Measurements from ENCODE around the gene CDK5RAP3. TPM values are rescaled to one million over a fixed set of nuclear protein-coding genes. Genes with fewer than 3 reads are reported as not detected.

The CDK5RAP3 gene
- total RNA-seq, 1 experiment from 2014 or later, result 149 TPM

- Histone ChIP-seq H3K18ac (ENCODE audit: insufficient read length, low read depth, low read length) (no peak overlapping the region), H2BK5ac (ENCODE audit: insufficient read length, low read length) (no peak overlapping the region), H2AK5ac (ENCODE audit: insufficient read length, low read length) (no peak overlapping the region), H3K27me3 (ENCODE audit: insufficient read depth, low read length) (no peaks in the 10 kb centered on the region), H3K79me1 (ENCODE audit: insufficient read depth, low read depth, low read length, poor library complexity, severe bottlenecking) (no peaks in the 10 kb centered on the region), H2BK120ac (ENCODE audit: low read depth, low read length, poor library complexity, severe bottlenecking) (no peak overlapping the region), H4K5ac (ENCODE audit: insufficient read length, low read depth, low read length) (no peak overlapping the region), H2BK20ac (ENCODE audit: low read depth, low read length, poor library complexity, severe bottlenecking) (no peak overlapping the region), H4K20me1 (ENCODE audit: control insufficient read depth, insufficient read depth, insufficient read length) (no peaks in the 10 kb centered on the region), H3K9me3 (ENCODE audit: control insufficient read depth, low read depth, low read length) (no peaks in the 10 kb centered on the region), H4K91ac (ENCODE audit: insufficient read length, low read depth, low read length) (no peak overlapping the region), H2AFZ (ENCODE audit: low read length) (no peak overlapping the region), H3T11ph (ENCODE audit: low read length) (no peak overlapping the region), H3K23ac (ENCODE audit: insufficient read length, low read depth, low read length) (no peak overlapping the region), H3K14ac (ENCODE audit: insufficient read depth, low read length) (no peak overlapping the region), H3K9ac (ENCODE audit: extremely low read depth, insufficient read length, low read length) (no peak overlapping the region), H3K4ac (ENCODE audit: low read depth, low read length) (no peak overlapping the region), H3K56ac (ENCODE audit: insufficient read length, low read depth, low read length) (no peak overlapping the region), H3K79me2 (ENCODE audit: insufficient read depth, low read length) (no peaks in the 10 kb centered on the region), H2BK12ac (ENCODE audit: insufficient read length, low read depth, low read length) (no peak overlapping the region), H3K27ac (ENCODE audit: insufficient read length, low read depth, low read length) (no peak overlapping the region), H4K8ac (replicated peaks; ENCODE audit: insufficient read length, low read depth, low read length) (no peak overlapping the region), H3K23me2 (ENCODE audit: insufficient read length, low read depth, low read length, poor library complexity, severe bottlenecking) (no peaks in the 10 kb centered on the region), H3K4me1 (ENCODE audit: insufficient read depth, low read length) (peaks cover 7% of the 10 kb centered on the region; the same call in 1 of the 2 replicates), H3K4me2 (ENCODE audit: insufficient read depth, insufficient read length, low read length) (no peak overlapping the region), H2BK15ac (ENCODE audit: low read depth, low read length) (no peak overlapping the region)
- Mint-ChIP-seq H3K9me3 (no peaks in the 10 kb centered on the region; a peak in 1 of 5 replicates), H3K36me3 (ENCODE audit: insufficient read depth in 1 of 3, low read depth in 3 of 3) (no peaks in the 10 kb centered on the region), H3K4me3 (no peak overlapping the region), H3K4me1 (peaks cover 50% of the 10 kb centered on the region in 2 experiments), H3K27ac (peak overlapping the region in 2 of 3 experiments; percentile 40 to 89; a peak in 1 of 7 replicates), H3K27me3 (ENCODE audit: low read depth) (no peaks in the 10 kb centered on the region; the same call in 1 of the 2 replicates)
- WGBS (ENCODE audit: extremely low coverage, insufficient read length, low lambda C conversion rate), result no CpG with 5 or more reads among the region's 7 CpGs
- TF ChIP-seq, protein P1, sequence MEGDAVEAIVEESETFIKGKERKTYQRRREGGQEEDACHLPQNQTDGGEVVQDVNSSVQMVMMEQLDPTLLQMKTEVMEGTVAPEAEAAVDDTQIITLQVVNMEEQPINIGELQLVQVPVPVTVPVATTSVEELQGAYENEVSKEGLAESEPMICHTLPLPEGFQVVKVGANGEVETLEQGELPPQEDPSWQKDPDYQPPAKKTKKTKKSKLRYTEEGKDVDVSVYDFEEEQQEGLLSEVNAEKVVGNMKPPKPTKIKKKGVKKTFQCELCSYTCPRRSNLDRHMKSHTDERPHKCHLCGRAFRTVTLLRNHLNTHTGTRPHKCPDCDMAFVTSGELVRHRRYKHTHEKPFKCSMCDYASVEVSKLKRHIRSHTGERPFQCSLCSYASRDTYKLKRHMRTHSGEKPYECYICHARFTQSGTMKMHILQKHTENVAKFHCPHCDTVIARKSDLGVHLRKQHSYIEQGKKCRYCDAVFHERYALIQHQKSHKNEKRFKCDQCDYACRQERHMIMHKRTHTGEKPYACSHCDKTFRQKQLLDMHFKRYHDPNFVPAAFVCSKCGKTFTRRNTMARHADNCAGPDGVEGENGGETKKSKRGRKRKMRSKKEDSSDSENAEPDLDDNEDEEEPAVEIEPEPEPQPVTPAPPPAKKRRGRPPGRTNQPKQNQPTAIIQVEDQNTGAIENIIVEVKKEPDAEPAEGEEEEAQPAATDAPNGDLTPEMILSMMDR (conservative IDR thresholded peaks at IDR 0.05), result no peak
- DNase-seq, result no peak
Observed at GRCh38 chr17:47997586-47997985, 26.7 kb downstream of the CDK5RAP3 start.
